Sigmoid colon (tissue), 7 donors: ENCODE results near the gene C22orf39. TPM values are rescaled to one million over a fixed set of nuclear protein-coding genes. Genes with fewer than 3 reads are reported as not detected.

ENCODE experiments used
- DNase-seq: peaks from one replicate; pipeline ENCODE4 v3.0.0-alpha.2; 2019
- H3K27ac ChIP-seq, 4 donors: fragments of 200-600 bp; sonication (generic); one replicate each; pipeline ENCODE4 v1.5.1; 2016 to 2019; ENCODE audit warnings: mild to moderate bottlenecking in 1 of 4
- H3K27me3 ChIP-seq, 3 donors: fragments of 200-600 bp; sonication (generic); one replicate each; pipeline ENCODE4 v1.5.1; 2019; ENCODE audit warnings: mild to moderate bottlenecking in 1 of 3
- H3K36me3 ChIP-seq, 4 donors: fragments of 200-600 bp; sonication (generic); one replicate each; pipeline ENCODE4 v1.5.1; 2016 to 2019
- H3K4me1 ChIP-seq, 4 donors: fragments of 200-600 bp; sonication (generic); one replicate each; pipeline ENCODE4 v1.5.1; 2017 to 2019
- H3K4me3 ChIP-seq, 4 donors: fragments of 200-600 bp; sonication (generic); one replicate each; pipeline ENCODE4 v1.5.1; 2017 to 2019; ENCODE audit warnings: mild to moderate bottlenecking in 2 of 4, moderate library complexity in 1 of 4
- H3K9me3 ChIP-seq, 4 donors: fragments of 200-600 bp in 3 of 4; sonication (generic) in 3 of 4; one replicate each; pipeline versions ENCODE4 v1.5.1 to v1.6.1; 2013 to 2019
- EP300 ChIP-seq, 4 donors: sonication (generic); formaldehyde crosslinking; IDR thresholded peaks; one replicate each; pipeline ENCODE4 v1.6.1; 2017; ENCODE audit warnings: antibody characterized with exemption in 4 of 4
- POLR2A ChIP-seq, 2 donors: fragments of 450-650 bp; IDR thresholded peaks; one replicate each; pipeline ENCODE4 v1.6.1; 2016; ENCODE audit warnings: antibody characterized with exemption in 2 of 2, mild to moderate bottlenecking in 2 of 2, moderate library complexity in 2 of 2
- POLR2AphosphoS5 ChIP-seq, 4 donors: sonication (generic); formaldehyde crosslinking; IDR thresholded peaks; one replicate each; pipeline ENCODE4 v1.6.1; 2017; ENCODE audit warnings: antibody characterized with exemption in 4 of 4
- WGBS, 2 donors: extraction: QIAGEN DNeasy Blood & Tissue Kit; methylation state at CpG; one replicate each; pipeline ENCODE4 v1.1.7; 2013; 5-methylcytosine and 5-hydroxymethylcytosine counted together
- intact Hi-C: fragments of 100-400 bp; cut with DNase I; formaldehyde crosslinking; loops from one replicate; pipeline ENCODE4 v1.15.1; 2023
- polyA plus RNA-seq, 3 donors: library from polyadenylated mRNA; stranded (reverse); fragments of 200-250 nt; gene quantifications; one replicate each; pipeline ENCODE4 v1.2.3, GENCODE V29; 2013
- total RNA-seq, 4 donors: library from RNA; depleted of rRNA; stranded (reverse); fragments of >200 nt; gene quantifications; one replicate each; pipeline ENCODE4 v1.1.0, GENCODE V29; 2016
- TF ChIP-seq, protein P1 (sequence below), 4 experiments: fragments of 450-650 bp in 3 of 4; fragments of 200-600 bp in 1 of 4; IDR thresholded peaks; one replicate each; pipeline ENCODE4 v1.5.1; 2016 to 2019; ENCODE audit warnings: antibody characterized with exemption in 4 of 4, mild to moderate bottlenecking in 3 of 4, moderate library complexity in 2 of 4
- donor health status: healthy with polysubstance abuse.
- donor health status: Bipolar disorder and iron deficiency.
- donor health status: healthy.

C22orf39 gene
- total and polyA plus RNA-seq, 7 donors = 25.2 to 135 (median 88.1) TPM

DNA sequence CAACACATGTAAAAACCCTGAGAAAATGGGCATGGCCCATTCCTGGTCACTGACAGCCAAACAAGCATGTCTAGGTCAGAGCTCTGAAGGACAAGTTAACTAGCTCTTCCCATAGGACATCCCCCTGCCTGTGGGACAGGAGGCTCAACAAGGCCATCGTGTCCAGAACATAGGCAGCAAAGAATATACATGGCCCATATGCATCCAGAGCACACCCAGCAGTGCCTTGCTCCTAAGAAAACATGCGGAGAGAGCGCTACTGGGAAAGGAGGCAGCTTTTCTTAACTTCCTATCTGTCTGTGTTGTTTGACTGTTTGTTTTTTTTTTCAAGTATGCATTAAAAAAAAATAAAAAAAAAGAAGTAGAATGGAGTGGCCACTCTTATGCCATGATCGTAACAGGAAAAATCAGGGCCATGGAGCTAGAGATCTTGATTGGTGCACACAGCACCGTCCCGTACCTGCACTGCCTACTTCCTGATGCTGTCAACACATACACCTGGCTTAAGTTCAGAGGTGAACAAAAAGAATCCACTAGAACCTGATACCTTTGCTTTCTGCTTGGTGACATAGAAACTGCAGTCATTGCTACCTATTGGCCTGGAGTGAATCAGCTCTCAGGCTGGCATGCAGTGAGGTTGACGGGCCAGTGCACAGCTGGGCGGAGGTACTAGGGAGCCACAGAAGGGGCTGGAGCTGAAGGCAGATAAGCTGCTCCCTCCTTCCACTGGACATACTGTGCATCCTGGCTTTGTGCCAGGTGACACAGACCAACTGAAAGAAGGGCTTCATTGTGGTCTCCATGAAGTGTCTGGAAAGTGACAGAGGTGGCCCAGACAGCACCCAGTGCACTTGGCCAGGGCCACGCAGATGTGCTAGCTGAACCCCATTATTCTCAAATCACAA lies 19.6 kb upstream of the C22orf39 start:
- 95 to 97% methylated on average over 9 of the region's 9 CpGs for WGBS, 2 donors

DNA sequence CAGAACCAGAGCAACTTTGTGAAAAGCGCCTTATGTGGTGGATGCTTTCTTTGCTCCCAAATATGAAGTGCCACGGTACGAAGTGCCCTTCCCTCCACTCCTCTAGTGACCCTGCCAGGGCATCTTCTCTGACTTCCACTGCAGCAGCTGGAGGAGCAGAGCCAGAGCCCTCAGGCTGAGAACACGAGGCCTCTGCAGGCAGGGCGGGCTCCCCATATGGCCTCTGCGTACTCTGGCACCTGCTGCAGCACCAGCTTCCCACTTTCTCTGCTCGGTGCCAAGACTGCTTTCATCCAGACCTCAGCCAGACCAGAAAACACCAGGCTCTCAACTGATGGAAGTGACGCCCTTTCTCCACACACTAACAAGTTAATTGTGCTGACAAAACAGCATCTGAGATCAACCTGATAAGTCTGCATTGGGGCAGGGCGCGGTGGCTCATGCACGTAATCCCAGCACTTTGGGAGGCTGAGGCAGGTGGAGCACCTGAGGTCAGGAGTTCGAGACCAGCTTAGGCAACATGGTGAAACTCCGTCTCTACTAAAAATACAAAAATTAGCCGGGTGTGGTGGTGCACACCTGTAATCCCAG lies 18.7 kb upstream of the C22orf39 start:
- intact Hi-C loops = no loop called here
- no peaks in the 10 kb centered on the region for H3K27me3 ChIP-seq
- TF ChIP-seq POLR2A (IDR thresholded peaks at IDR 0.05) (no peak), POLR2AphosphoS5 (IDR thresholded peaks at IDR 0.05) (no peak), EP300 (IDR thresholded peaks at IDR 0.05) (no peak)
- TF ChIP-seq, protein P1, sequence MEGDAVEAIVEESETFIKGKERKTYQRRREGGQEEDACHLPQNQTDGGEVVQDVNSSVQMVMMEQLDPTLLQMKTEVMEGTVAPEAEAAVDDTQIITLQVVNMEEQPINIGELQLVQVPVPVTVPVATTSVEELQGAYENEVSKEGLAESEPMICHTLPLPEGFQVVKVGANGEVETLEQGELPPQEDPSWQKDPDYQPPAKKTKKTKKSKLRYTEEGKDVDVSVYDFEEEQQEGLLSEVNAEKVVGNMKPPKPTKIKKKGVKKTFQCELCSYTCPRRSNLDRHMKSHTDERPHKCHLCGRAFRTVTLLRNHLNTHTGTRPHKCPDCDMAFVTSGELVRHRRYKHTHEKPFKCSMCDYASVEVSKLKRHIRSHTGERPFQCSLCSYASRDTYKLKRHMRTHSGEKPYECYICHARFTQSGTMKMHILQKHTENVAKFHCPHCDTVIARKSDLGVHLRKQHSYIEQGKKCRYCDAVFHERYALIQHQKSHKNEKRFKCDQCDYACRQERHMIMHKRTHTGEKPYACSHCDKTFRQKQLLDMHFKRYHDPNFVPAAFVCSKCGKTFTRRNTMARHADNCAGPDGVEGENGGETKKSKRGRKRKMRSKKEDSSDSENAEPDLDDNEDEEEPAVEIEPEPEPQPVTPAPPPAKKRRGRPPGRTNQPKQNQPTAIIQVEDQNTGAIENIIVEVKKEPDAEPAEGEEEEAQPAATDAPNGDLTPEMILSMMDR (IDR thresholded peaks at IDR 0.05) = no peak
- H3K4me1 ChIP-seq = no peaks in the 10 kb centered on the region
- 87 to 95% methylated on average over 14 of the region's 14 CpGs for WGBS, 2 donors
- no peak for DNase-seq
- H3K4me3 ChIP-seq = no peak overlapping the region
- peaks cover 56 to 94% (median 65%) of the 10 kb centered on the region in 4 donors for H3K36me3 ChIP-seq
- no peak overlapping the region for H3K27ac ChIP-seq
- no peaks in the 10 kb centered on the region for H3K9me3 ChIP-seq

More for the DNA sequence above, 19.6 kb upstream of the C22orf39 start:
- DNase-seq = no peak
- intact Hi-C loops = no loop called here
- Histone ChIP-seq H3K4me1 (no peaks in the 10 kb centered on the region), H3K9me3 (no peaks in the 10 kb centered on the region), H3K4me3 (no peak overlapping the region), H3K36me3 (peaks cover 63 to 98% (median 71%) of the 10 kb centered on the region in 4 donors), H3K27me3 (no peaks in the 10 kb centered on the region), H3K27ac (no peak overlapping the region)
- TF ChIP-seq POLR2A (IDR thresholded peaks at IDR 0.05) (no peak), POLR2AphosphoS5 (IDR thresholded peaks at IDR 0.05) (no peak), EP300 (IDR thresholded peaks at IDR 0.05) (no peak)
- TF ChIP-seq, protein P1 (IDR thresholded peaks at IDR 0.05) = no peak

DNA sequence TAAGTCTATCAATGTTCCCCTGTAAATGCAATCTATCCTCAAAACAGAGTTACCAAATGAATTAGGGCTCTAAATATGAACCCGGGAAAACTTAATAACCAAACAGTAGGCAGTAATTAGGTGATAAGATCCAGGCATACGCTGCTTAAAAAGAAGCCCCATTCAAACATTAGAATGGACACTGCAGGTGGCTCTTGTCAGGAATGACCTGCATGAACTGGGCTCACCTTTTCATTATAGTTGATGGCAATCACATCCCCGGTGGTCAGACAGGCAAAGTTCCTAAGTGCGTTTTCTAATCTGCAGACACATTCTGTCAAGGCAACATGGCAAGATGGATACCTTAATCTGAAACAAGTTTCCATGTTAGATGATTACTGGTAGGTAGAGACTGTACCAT lies 17.5 kb upstream of the C22orf39 start:
- WGBS, 2 donors = 89 to 91% methylated on average over 4 of the region's 4 CpGs
- intact Hi-C loops = no loop called here
- no peak overlapping the region for H3K27ac ChIP-seq

DNA sequence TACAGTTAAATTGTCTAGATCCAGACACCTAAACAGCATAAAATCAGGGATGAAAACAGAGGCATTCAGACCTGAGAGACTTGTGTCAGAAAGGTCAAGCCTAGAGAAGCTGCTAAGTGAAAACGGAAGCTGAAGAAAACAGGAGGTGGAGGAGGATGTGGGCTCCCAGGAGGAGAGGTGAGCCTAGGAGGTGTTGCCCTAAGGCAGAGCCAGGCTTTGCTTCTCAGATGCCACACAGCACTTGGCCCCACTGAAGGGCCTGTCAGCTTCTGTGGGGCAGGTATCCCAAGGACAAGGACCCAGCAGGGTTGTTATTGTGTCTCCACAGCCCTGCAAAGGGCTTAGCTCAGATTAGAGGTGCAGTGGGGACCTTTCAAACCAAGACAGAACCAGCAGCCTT lies 17.0 kb upstream of the C22orf39 start:
- no peak for DNase-seq
- TF ChIP-seq POLR2AphosphoS5 (IDR thresholded peaks at IDR 0.05) (no peak), EP300 (IDR thresholded peaks at IDR 0.05) (no peak), POLR2A (IDR thresholded peaks at IDR 0.05) (no peak)
- TF ChIP-seq, protein P1 (IDR thresholded peaks at IDR 0.05) = no peak
- Histone ChIP-seq H3K27ac (no peak overlapping the region), H3K9me3 (no peaks in the 10 kb centered on the region), H3K4me1 (no peaks in the 10 kb centered on the region), H3K4me3 (no peak overlapping the region), H3K27me3 (no peaks in the 10 kb centered on the region), H3K36me3 (peaks cover 41 to 92% (median 53%) of the 10 kb centered on the region in 4 donors)
- WGBS, 2 donors = 79 to 88% methylated on average over 1 of the region's 1 CpG
- intact Hi-C loops = no loop called here

More for the DNA sequence above, 17.5 kb upstream of the C22orf39 start:
- Histone ChIP-seq H3K36me3 (peaks cover 45 to 92% (median 56%) of the 10 kb centered on the region in 4 donors), H3K27me3 (no peaks in the 10 kb centered on the region), H3K4me1 (no peaks in the 10 kb centered on the region), H3K9me3 (no peaks in the 10 kb centered on the region), H3K4me3 (no peak overlapping the region)
- DNase-seq = no peak
- TF ChIP-seq POLR2A (IDR thresholded peaks at IDR 0.05) (no peak), EP300 (IDR thresholded peaks at IDR 0.05) (no peak), POLR2AphosphoS5 (IDR thresholded peaks at IDR 0.05) (no peak)
- TF ChIP-seq, protein P1 (IDR thresholded peaks at IDR 0.05) = no peak
